ENCODE data around the gene SORCS2.

GRCh38 chr4:7362341-7362740, 170.0 kb downstream of the SORCS2 start:
- TF ChIP-seq CTCF (IDR thresholded peaks at IDR 0.05) (no peak), POLR2AphosphoS5 (IDR thresholded peaks at IDR 0.05; ENCODE audit: low read depth, low read length) (no peak), REST (IDR thresholded peaks at IDR 0.05; ENCODE audit: insufficient read depth in 1 of 2, low read depth in 2 of 2, low read length in 1 of 2) (no peak), TCF7L2 (IDR thresholded peaks at IDR 0.05; ENCODE audit: low read depth, low read length) (no peak)

Data from Panc1 (cell line).